Measurements from ENCODE around the gene HSPBAP1. TPM values are rescaled to one million over a fixed set of nuclear protein-coding genes. Genes with fewer than 3 reads are reported as not detected.
A peak's percentile ranks its signal among the peaks of the same experiment; 100 is the strongest.

HSPBAP1 gene
- total and polyA plus RNA-seq, 2 of the 13 experiments (the other 11 are each of a cell fraction or from before 2014, with no cell fraction given): 4.2 to 5.1 TPM

GRCh38 chr3:122691195-122691594 is 102.4 kb downstream of the HSPBAP1 start (continued):
- 0 out of 2 replicates have a peak, but pooled peaks have one; percentile 31 for TF ChIP-seq KAT8 (CRISPR knock-in tag; IDR thresholded peaks at IDR 0.05)
- peak; percentile 14; the same call in 1 of the 2 replicates for TF ChIP-seq HOXA3 (CRISPR knock-in tag; IDR thresholded peaks at IDR 0.05)
- TF ChIP-seq ZFP36L2 (CRISPR knock-in tag; IDR thresholded peaks at IDR 0.05): no peak
- no peak for TF ChIP-seq ZNF317 (CRISPR knock-in tag; IDR thresholded peaks at IDR 0.05)
- TF ChIP-seq ZNF598 (CRISPR knock-in tag; IDR thresholded peaks at IDR 0.05; ENCODE audit: borderline replicate concordance): no peak
- no peak for TF ChIP-seq FOXP1 (IDR thresholded peaks at IDR 0.05)
- peak; percentile 53 for TF ChIP-seq FOXP1 (CRISPR knock-in tag; IDR thresholded peaks at IDR 0.05)
- no peak for TF ChIP-seq MLXIP (CRISPR knock-in tag; IDR thresholded peaks at IDR 0.05; ENCODE audit: borderline replicate concordance)
- TF ChIP-seq BCL6 (CRISPR knock-in tag; IDR thresholded peaks at IDR 0.05): peak; percentile 49; the same call in 1 of the 2 replicates
- peak; percentile 50; the same call in 1 of the 2 replicates for TF ChIP-seq ZNF292 (CRISPR knock-in tag; IDR thresholded peaks at IDR 0.05; ENCODE audit: borderline replicate concordance, low read depth)
- no peak for TF ChIP-seq ZNF503 (CRISPR knock-in tag; IDR thresholded peaks at IDR 0.05)
- no peak for TF ChIP-seq EEA1 (CRISPR knock-in tag; IDR thresholded peaks at IDR 0.05; ENCODE audit: borderline replicate concordance)
- TF ChIP-seq ARID5B (CRISPR knock-in tag; IDR thresholded peaks at IDR 0.05): peak; percentile 79
- TF ChIP-seq MIXL1 (CRISPR knock-in tag; IDR thresholded peaks at IDR 0.05): peak; percentile 63
- peak; percentile 69 for TF ChIP-seq IRF2 (CRISPR knock-in tag; IDR thresholded peaks at IDR 0.05)
- TF ChIP-seq ZFP62 (CRISPR knock-in tag; IDR thresholded peaks at IDR 0.05): no peak
- peak; percentile 73 for TF ChIP-seq GATAD2A (CRISPR knock-in tag; IDR thresholded peaks at IDR 0.05)
- peak; percentile 72; the same call in 1 of the 2 replicates for TF ChIP-seq HMG20A (CRISPR knock-in tag; IDR thresholded peaks at IDR 0.05; ENCODE audit: borderline replicate concordance)
- TF ChIP-seq HNF1B (CRISPR knock-in tag; IDR thresholded peaks at IDR 0.05): no peak
- TF ChIP-seq ZBTB26 (CRISPR knock-in tag; IDR thresholded peaks at IDR 0.05; ENCODE audit: borderline replicate concordance): no peak
- no peak for TF ChIP-seq LCORL (IDR thresholded peaks at IDR 0.05)
- 0 out of 2 replicates have a peak, but pooled peaks have one; percentile 41 for TF ChIP-seq LCORL (CRISPR knock-in tag; IDR thresholded peaks at IDR 0.05)

Data from HepG2 (cell line).